Astrocyte (in vitro differentiated cells and primary cell): ENCODE data around the gene RNASEL.

Experiments used
- EZH2 ChIP-seq: IDR thresholded peaks from 2 replicates; pipeline ENCODE4 v1.6.1; 2012; ENCODE audit warnings: mild to moderate bottlenecking, low read length, inconsistent platforms; ENCODE audit not compliant: insufficient read depth
- TF ChIP-seq, protein P1 (sequence below): IDR thresholded peaks from 2 replicates; pipeline ENCODE4 v1.5.1; 2011; ENCODE audit warnings: low read depth, mild to moderate bottlenecking, inconsistent platforms, low read length, moderate library complexity; ENCODE audit not compliant: insufficient read depth

DNA sequence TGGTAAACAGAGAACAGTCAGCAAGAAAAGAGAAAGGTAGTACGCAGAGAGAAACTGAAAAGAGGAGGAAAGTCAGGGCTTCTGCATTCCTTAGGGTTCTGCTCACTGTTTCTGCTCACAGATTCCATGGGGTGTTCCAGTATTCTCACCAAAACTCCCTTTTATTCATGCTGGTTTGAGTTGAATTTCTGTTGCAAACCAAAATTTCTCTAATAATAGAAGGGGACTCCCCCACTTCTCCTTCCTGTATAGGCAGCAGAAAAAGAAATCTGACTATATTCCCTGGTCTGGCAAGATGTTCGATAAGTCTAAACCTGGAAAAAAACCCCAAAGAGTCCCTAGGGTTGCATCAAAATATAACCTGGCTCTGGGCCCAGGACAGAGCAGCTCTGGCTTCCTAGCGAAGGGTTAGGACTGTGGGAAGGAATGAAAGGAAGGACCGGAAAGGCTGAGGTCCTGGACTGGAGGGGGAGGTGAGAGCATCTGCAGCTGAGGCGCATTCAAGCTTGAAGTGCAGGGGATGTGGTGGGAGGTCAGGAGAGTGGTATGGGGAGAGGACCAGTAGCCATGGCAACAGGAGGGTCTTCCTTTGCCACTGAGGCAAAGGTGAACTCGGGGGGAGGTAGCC is 34.0 kb upstream of the RNASEL start:
- TF ChIP-seq, protein P1, sequence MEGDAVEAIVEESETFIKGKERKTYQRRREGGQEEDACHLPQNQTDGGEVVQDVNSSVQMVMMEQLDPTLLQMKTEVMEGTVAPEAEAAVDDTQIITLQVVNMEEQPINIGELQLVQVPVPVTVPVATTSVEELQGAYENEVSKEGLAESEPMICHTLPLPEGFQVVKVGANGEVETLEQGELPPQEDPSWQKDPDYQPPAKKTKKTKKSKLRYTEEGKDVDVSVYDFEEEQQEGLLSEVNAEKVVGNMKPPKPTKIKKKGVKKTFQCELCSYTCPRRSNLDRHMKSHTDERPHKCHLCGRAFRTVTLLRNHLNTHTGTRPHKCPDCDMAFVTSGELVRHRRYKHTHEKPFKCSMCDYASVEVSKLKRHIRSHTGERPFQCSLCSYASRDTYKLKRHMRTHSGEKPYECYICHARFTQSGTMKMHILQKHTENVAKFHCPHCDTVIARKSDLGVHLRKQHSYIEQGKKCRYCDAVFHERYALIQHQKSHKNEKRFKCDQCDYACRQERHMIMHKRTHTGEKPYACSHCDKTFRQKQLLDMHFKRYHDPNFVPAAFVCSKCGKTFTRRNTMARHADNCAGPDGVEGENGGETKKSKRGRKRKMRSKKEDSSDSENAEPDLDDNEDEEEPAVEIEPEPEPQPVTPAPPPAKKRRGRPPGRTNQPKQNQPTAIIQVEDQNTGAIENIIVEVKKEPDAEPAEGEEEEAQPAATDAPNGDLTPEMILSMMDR, result no peak
- TF ChIP-seq EZH2, result no peak
